Skin of body (tissue), 2 donors: ENCODE data around the gene CACNA1G. TPM values are rescaled to one million over a fixed set of nuclear protein-coding genes. Genes with fewer than 3 reads are reported as not detected.

Experiments used
- DNase-seq: peaks from one replicate; lab custom pipeline; 2025; lab: John Stamatoyannopoulos, UW
- total RNA-seq: library from RNA; depleted of rRNA; stranded (reverse); fragments of >200 nt; gene quantifications from one replicate; pipeline ENCODE4 v1.2.3, GENCODE V29; 2014

The CACNA1G gene
- total RNA-seq, 1 donor from 2014 or later: 8.9 TPM

GRCh38 chr17:50630524-50631194 is 70.1 kb downstream of the CACNA1G start:
- no peak for DNase-seq

- no peak for DNase-seq
Measured at GRCh38 chr17:50631195-50631907, 70.8 kb downstream of the CACNA1G start.

GRCh38 chr17:50631908-50632571 is 71.5 kb downstream of the CACNA1G start:
- no peak for DNase-seq

- no peak for DNase-seq
Measured at GRCh38 chr17:50632637-50633036, 72.1 kb downstream of the CACNA1G start.

- DNase-seq: no peak
Measured at GRCh38 chr17:50633683-50634082, 73.2 kb downstream of the CACNA1G start.

GRCh38 chr17:50634224-50634914 is 73.9 kb downstream of the CACNA1G start, which contains the start of gene ABCC3:
Gene ABCC3 (plus strand): TSS chr17:50634881. CDS start chr17:50634937, 56 bp downstream.
- no peak for DNase-seq

GRCh38 chr17:50634915-50635731 is 74.6 kb downstream of the CACNA1G start:
- DNase-seq: no peak

- DNase-seq: no peak
Measured at GRCh38 chr17:50635732-50635981, 75.1 kb downstream of the CACNA1G start.

GRCh38 chr17:50635982-50636803 is 75.7 kb downstream of the CACNA1G start:
- DNase-seq: no peak

GRCh38 chr17:50636804-50637195 is 76.3 kb downstream of the CACNA1G start:
- DNase-seq: no peak

GRCh38 chr17:50637829-50638605 is 77.5 kb downstream of the CACNA1G start:
- DNase-seq: no peak

- no peak for DNase-seq
Measured at GRCh38 chr17:50638606-50638965, 78.1 kb downstream of the CACNA1G start.

GRCh38 chr17:50638966-50639713 is 78.6 kb downstream of the CACNA1G start:
- no peak for DNase-seq

- DNase-seq: no peak
Measured at GRCh38 chr17:50640686-50641351, 80.3 kb downstream of the CACNA1G start.

GRCh38 chr17:50641357-50641756 is 80.8 kb downstream of the CACNA1G start:
- DNase-seq: no peak

- no peak for DNase-seq
Measured at GRCh38 chr17:50642071-50642721, 81.7 kb downstream of the CACNA1G start.

- DNase-seq: no peak
Measured at GRCh38 chr17:50642722-50643656, 82.5 kb downstream of the CACNA1G start.
